Measurements from ENCODE around the gene FBXO39.
"Not testable (repeated sequence)": the region's sequence is repeated elsewhere in the genome, so short reads cannot be mapped to it uniquely, and the experiment has no call there.

- not testable (repeated sequence) for TF ChIP-seq POLR2A, CTCF (IDR thresholded peaks at IDR 0.05)
Measured at GRCh38 chr17:6816368-6816767, 40.4 kb downstream of the FBXO39 start.

All from body of pancreas (tissue), 4 donors.